H9 (cell line): Measurements from ENCODE around the gene NFKB1. TPM values are rescaled to one million over a fixed set of nuclear protein-coding genes. Genes with fewer than 3 reads are reported as not detected.

ENCODE experiments used
- DNase-seq: peaks from one replicate; pipeline ENCODE4 v3.0.0-alpha.2; 2017
- H2AFZ ChIP-seq: one replicate; pipeline ENCODE4 v1.6.1; 2013; ENCODE audit warnings: mild to moderate bottlenecking, low read length, control low read depth, moderate library complexity
- H2AK5ac ChIP-seq: 2 replicates; pipeline ENCODE4 v1.6.1; 2013; ENCODE audit warnings: low read length, control low read depth, mixed read lengths; ENCODE audit not compliant: insufficient read length
- H2BK120ac ChIP-seq: one replicate; pipeline ENCODE4 v1.6.1; 2013; ENCODE audit warnings: low read depth, mild to moderate bottlenecking, low read length, control low read depth, inconsistent platforms; ENCODE audit not compliant: poor library complexity, severe bottlenecking
- H2BK12ac ChIP-seq: 2 replicates; pipeline ENCODE4 v1.6.1; 2013; ENCODE audit warnings: low read length, control low read depth, mixed read lengths, low read depth; ENCODE audit not compliant: insufficient read length
- H2BK15ac ChIP-seq: 2 replicates; pipeline ENCODE4 v1.6.1; 2013; ENCODE audit warnings: low read depth, low read length, control low read depth
- H2BK20ac ChIP-seq: one replicate; pipeline ENCODE4 v1.6.1; 2013; ENCODE audit warnings: low read depth, mild to moderate bottlenecking, low read length, control low read depth, inconsistent platforms; ENCODE audit not compliant: poor library complexity, severe bottlenecking
- H2BK5ac ChIP-seq: 2 replicates; pipeline ENCODE4 v1.6.1; 2013; ENCODE audit warnings: low read length, control low read depth, mixed read lengths; ENCODE audit not compliant: insufficient read length
- H3K14ac ChIP-seq: 2 replicates; pipeline ENCODE4 v1.6.1; 2013; ENCODE audit warnings: low read length, control low read depth; ENCODE audit not compliant: insufficient read depth
- H3K18ac ChIP-seq: 2 replicates; pipeline ENCODE4 v1.6.1; 2013; ENCODE audit warnings: low read depth, mild to moderate bottlenecking, mixed read lengths, low read length, control low read depth; ENCODE audit not compliant: insufficient read length
- H3K23ac ChIP-seq: 2 replicates; pipeline ENCODE4 v1.6.1; 2013; ENCODE audit warnings: low read length, control low read depth, mixed read lengths, low read depth; ENCODE audit not compliant: insufficient read length
- H3K23me2 ChIP-seq: 2 replicates; pipeline ENCODE4 v1.6.1; 2013; ENCODE audit warnings: low read depth, mild to moderate bottlenecking, mixed read lengths, low read length, control low read depth; ENCODE audit not compliant: insufficient read length, poor library complexity, severe bottlenecking
- H3K27ac ChIP-seq: 2 replicates; pipeline ENCODE4 v1.5.1; 2013; ENCODE audit warnings: low read length, control low read depth, mixed read lengths, low read depth; ENCODE audit not compliant: insufficient read length
- H3K27me3 ChIP-seq: 2 replicates; pipeline ENCODE4 v1.6.1; 2013; ENCODE audit warnings: low read length, control low read depth, inconsistent platforms; ENCODE audit not compliant: insufficient read depth
- H3K4ac ChIP-seq: 2 replicates; pipeline ENCODE4 v1.6.1; 2013; ENCODE audit warnings: low read depth, mild to moderate bottlenecking, control low read depth, inconsistent platforms, low read length, moderate library complexity
- H3K4me1 ChIP-seq: 2 replicates; pipeline ENCODE4 v1.6.1; 2013; ENCODE audit warnings: low read length, control low read depth, inconsistent platforms; ENCODE audit not compliant: insufficient read depth
- H3K4me2 ChIP-seq: 2 replicates; pipeline ENCODE4 v1.6.1; 2013; ENCODE audit warnings: low read length, control low read depth, mixed read lengths; ENCODE audit not compliant: insufficient read length, insufficient read depth
- H3K56ac ChIP-seq: 2 replicates; pipeline ENCODE4 v1.6.1; 2013; ENCODE audit warnings: low read depth, mild to moderate bottlenecking, mixed read lengths, low read length, control low read depth; ENCODE audit not compliant: insufficient read length
- H3K79me1 ChIP-seq: 2 replicates; pipeline ENCODE4 v1.6.1; 2013; ENCODE audit warnings: low read depth, mild to moderate bottlenecking, moderate library complexity, low read length, control low read depth, inconsistent platforms; ENCODE audit not compliant: insufficient read depth, poor library complexity, severe bottlenecking
- H3K79me2 ChIP-seq: 2 replicates; pipeline ENCODE4 v1.6.1; 2013; ENCODE audit warnings: low read length, control low read depth, inconsistent platforms; ENCODE audit not compliant: insufficient read depth
- H3K9ac ChIP-seq: 2 replicates; pipeline ENCODE4 v1.6.1; 2013; ENCODE audit warnings: low read length, control low read depth, mixed read lengths; ENCODE audit not compliant: insufficient read length; ENCODE audit errors: extremely low read depth
- H3K9me3 ChIP-seq: one replicate; pipeline ENCODE4 v1.6.1; 2013; ENCODE audit warnings: low read depth, low read length, inconsistent platforms; ENCODE audit not compliant: control insufficient read depth
- H3T11ph ChIP-seq: one replicate; pipeline ENCODE4 v1.6.1; 2013; ENCODE audit warnings: mild to moderate bottlenecking, low read length, control low read depth, inconsistent platforms
- H4K20me1 ChIP-seq: one replicate; pipeline ENCODE4 v1.6.1; 2013; ENCODE audit not compliant: control insufficient read depth, insufficient read length, insufficient read depth
- H4K5ac ChIP-seq: 2 replicates; pipeline ENCODE4 v1.6.1; 2013; ENCODE audit warnings: low read depth, mild to moderate bottlenecking, mixed read lengths, low read length, control low read depth; ENCODE audit not compliant: insufficient read length
- H4K8ac ChIP-seq: replicated peaks from 2 replicates; pipeline ENCODE4 v1.6.1; 2013; ENCODE audit warnings: low read length, control low read depth, mixed read lengths, low read depth; ENCODE audit not compliant: insufficient read length
- H4K91ac ChIP-seq: 2 replicates; pipeline ENCODE4 v1.6.1; 2013; ENCODE audit warnings: low read depth, mild to moderate bottlenecking, moderate library complexity, mixed read lengths, low read length, control low read depth; ENCODE audit not compliant: insufficient read length
- H3K27ac Mint-ChIP-seq, 3 experiments: 2 replicates in 2 of 3; 3 replicates in 1 of 3; pipeline ENCODE4 v1.8.0; 2020 to 2021; ENCODE audit warnings: mixed read lengths in 3 of 3, mild to moderate bottlenecking in 1 of 3, moderate library complexity in 1 of 3
- H3K27me3 Mint-ChIP-seq: 2 replicates; pipeline ENCODE4 v1.8.0; 2021; ENCODE audit warnings: low read depth, mild to moderate bottlenecking, moderate library complexity, mixed read lengths
- H3K36me3 Mint-ChIP-seq, 3 experiments: 2 replicates in 2 of 3; 3 replicates in 1 of 3; pipeline ENCODE4 v1.8.0; 2020 to 2021; ENCODE audit warnings: low read depth in 3 of 3, mixed read lengths in 3 of 3; ENCODE audit not compliant: insufficient read depth in 1 of 3
- H3K4me1 Mint-ChIP-seq, 2 experiments: 2 replicates each; pipeline ENCODE4 v1.8.0; 2020; ENCODE audit warnings: mixed read lengths in 2 of 2
- H3K4me3 Mint-ChIP-seq, 2 experiments: 2 replicates in 1 of 2; 3 replicates in 1 of 2; pipeline ENCODE4 v1.8.0; 2020 to 2021; ENCODE audit warnings: mild to moderate bottlenecking in 2 of 2, mixed read lengths in 2 of 2, moderate library complexity in 1 of 2
- H3K9me3 Mint-ChIP-seq, 2 experiments: 2 replicates in 1 of 2; 3 replicates in 1 of 2; pipeline ENCODE4 v1.8.0; 2020; ENCODE audit warnings: mild to moderate bottlenecking in 2 of 2, mixed read lengths in 2 of 2, moderate library complexity in 1 of 2
- total RNA-seq: library from RNA; stranded (reverse); gene quantifications from 2 replicates; pipeline ENCODE4 v1.2.1, GENCODE V29; 2021
- TF ChIP-seq, protein P1 (sequence below): fragments of 200-600 bp; sonication (generic); conservative IDR thresholded peaks from 3 replicates; pipeline ENCODE4 v1.8.0; 2021; ENCODE audit warnings: antibody characterized with exemption, mild to moderate bottlenecking

NFKB1 gene
- total RNA-seq, 1 experiment from 2014 or later, result 5.7 TPM

DNA sequence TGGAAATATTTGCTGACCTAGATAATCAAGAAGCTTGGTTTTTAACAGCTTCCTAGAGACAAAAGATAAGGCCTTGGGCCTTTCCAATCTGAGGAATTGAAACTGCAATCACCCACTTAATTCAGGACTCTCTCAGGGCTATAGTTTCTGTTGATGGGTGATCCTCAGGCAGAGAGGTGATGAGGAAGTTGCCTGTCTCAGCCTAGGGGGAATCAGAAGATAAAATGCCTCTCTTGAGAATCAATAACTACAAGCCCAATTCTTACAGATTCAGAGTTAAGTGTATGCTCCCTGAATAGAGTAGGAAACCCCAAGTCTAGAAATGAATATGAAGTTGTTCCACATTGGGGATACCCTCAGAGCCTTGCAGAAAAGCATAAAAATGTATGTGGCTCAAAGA, 45.5 kb downstream of the NFKB1 start:
- H3K79me2 ChIP-seq, result no peaks in the 10 kb centered on the region
- no peak overlapping the region for H2BK5ac ChIP-seq
- no peak overlapping the region for H4K5ac ChIP-seq
- H3K18ac ChIP-seq, result no peak overlapping the region
- no peak overlapping the region for H2BK20ac ChIP-seq
- H3K27me3 ChIP-seq, result no peaks in the 10 kb centered on the region
- no peak overlapping the region for H3K4ac ChIP-seq
- Mint-ChIP-seq H3K4me1 (no peaks in the 10 kb centered on the region), H3K36me3 (no peaks in the 10 kb centered on the region), H3K4me3 (no peak overlapping the region), H3K9me3 (no peaks in the 10 kb centered on the region), H3K27ac (no peak overlapping the region), H3K27me3 (no peaks in the 10 kb centered on the region)
- no peaks in the 10 kb centered on the region for H3K4me1 ChIP-seq
- H2BK15ac ChIP-seq, result no peak overlapping the region
- no peak overlapping the region for H2BK12ac ChIP-seq
- no peak overlapping the region for H3K4me2 ChIP-seq
- no peaks in the 10 kb centered on the region for H4K20me1 ChIP-seq
- DNase-seq, result no peak
- no peak overlapping the region for H2BK120ac ChIP-seq
- H3K23ac ChIP-seq, result no peak overlapping the region
- H2AK5ac ChIP-seq, result no peak overlapping the region
- no peak overlapping the region for H3T11ph ChIP-seq
- no peak overlapping the region for H4K8ac ChIP-seq
- H3K14ac ChIP-seq, result no peak overlapping the region
- H2AFZ ChIP-seq, result no peak overlapping the region
- H4K91ac ChIP-seq, result no peak overlapping the region
- H3K9ac ChIP-seq, result no peak overlapping the region
- H3K56ac ChIP-seq, result no peak overlapping the region
- TF ChIP-seq, protein P1, sequence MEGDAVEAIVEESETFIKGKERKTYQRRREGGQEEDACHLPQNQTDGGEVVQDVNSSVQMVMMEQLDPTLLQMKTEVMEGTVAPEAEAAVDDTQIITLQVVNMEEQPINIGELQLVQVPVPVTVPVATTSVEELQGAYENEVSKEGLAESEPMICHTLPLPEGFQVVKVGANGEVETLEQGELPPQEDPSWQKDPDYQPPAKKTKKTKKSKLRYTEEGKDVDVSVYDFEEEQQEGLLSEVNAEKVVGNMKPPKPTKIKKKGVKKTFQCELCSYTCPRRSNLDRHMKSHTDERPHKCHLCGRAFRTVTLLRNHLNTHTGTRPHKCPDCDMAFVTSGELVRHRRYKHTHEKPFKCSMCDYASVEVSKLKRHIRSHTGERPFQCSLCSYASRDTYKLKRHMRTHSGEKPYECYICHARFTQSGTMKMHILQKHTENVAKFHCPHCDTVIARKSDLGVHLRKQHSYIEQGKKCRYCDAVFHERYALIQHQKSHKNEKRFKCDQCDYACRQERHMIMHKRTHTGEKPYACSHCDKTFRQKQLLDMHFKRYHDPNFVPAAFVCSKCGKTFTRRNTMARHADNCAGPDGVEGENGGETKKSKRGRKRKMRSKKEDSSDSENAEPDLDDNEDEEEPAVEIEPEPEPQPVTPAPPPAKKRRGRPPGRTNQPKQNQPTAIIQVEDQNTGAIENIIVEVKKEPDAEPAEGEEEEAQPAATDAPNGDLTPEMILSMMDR, result no peak
- H3K79me1 ChIP-seq, result no peaks in the 10 kb centered on the region
- H3K27ac ChIP-seq, result no peak overlapping the region
- no peaks in the 10 kb centered on the region for H3K9me3 ChIP-seq
- no peaks in the 10 kb centered on the region for H3K23me2 ChIP-seq
